ENCODE measurements around the gene ZBTB49.

DNA sequence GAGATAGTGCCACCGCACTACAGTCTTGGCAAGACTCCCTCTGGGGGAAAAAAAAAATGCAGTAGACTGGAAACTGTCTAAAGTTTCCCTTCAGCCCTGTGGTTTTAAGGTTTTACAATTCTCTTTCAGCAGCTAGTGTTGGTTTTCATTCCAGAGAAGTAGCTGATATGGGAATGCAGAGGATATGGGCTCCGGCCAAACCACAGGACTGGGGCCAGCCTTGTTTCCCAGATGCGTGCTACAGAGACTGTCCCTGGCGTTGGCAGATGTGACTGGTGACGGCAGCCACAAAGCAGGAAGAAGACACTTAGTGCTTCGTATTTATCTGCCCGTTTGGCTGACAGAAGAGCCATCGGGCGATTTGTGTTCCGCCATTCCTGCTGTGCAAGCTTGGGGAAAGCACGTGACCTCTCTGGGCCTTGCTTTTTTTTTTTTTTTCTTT, 43.2 kb downstream of the ZBTB49 start:
- TF ChIP-seq, protein P1, sequence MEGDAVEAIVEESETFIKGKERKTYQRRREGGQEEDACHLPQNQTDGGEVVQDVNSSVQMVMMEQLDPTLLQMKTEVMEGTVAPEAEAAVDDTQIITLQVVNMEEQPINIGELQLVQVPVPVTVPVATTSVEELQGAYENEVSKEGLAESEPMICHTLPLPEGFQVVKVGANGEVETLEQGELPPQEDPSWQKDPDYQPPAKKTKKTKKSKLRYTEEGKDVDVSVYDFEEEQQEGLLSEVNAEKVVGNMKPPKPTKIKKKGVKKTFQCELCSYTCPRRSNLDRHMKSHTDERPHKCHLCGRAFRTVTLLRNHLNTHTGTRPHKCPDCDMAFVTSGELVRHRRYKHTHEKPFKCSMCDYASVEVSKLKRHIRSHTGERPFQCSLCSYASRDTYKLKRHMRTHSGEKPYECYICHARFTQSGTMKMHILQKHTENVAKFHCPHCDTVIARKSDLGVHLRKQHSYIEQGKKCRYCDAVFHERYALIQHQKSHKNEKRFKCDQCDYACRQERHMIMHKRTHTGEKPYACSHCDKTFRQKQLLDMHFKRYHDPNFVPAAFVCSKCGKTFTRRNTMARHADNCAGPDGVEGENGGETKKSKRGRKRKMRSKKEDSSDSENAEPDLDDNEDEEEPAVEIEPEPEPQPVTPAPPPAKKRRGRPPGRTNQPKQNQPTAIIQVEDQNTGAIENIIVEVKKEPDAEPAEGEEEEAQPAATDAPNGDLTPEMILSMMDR (tag by site-specific recombination; IDR thresholded peaks at IDR 0.05): no peak
- no peak for TF ChIP-seq ZNF561 (tag by site-specific recombination; IDR thresholded peaks at IDR 0.05; ENCODE audit: borderline replicate concordance)
- TF ChIP-seq, protein P2, sequence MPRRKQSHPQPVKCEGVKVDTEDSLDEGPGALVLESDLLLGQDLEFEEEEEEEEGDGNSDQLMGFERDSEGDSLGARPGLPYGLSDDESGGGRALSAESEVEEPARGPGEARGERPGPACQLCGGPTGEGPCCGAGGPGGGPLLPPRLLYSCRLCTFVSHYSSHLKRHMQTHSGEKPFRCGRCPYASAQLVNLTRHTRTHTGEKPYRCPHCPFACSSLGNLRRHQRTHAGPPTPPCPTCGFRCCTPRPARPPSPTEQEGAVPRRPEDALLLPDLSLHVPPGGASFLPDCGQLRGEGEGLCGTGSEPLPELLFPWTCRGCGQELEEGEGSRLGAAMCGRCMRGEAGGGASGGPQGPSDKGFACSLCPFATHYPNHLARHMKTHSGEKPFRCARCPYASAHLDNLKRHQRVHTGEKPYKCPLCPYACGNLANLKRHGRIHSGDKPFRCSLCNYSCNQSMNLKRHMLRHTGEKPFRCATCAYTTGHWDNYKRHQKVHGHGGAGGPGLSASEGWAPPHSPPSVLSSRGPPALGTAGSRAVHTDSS (tag by site-specific recombination; IDR thresholded peaks at IDR 0.05): no peak
- no peak for TF ChIP-seq ZNF473 (tag by site-specific recombination; IDR thresholded peaks at IDR 0.05)
- no peak for TF ChIP-seq GLI4 (tag by site-specific recombination; IDR thresholded peaks at IDR 0.05)
- TF ChIP-seq ZNF785 (tag by site-specific recombination; IDR thresholded peaks at IDR 0.05): no peak
- TF ChIP-seq MZF1 (tag by site-specific recombination; IDR thresholded peaks at IDR 0.05; ENCODE audit: borderline replicate concordance): no peak
- no peak for TF ChIP-seq ZNF529 (tag by site-specific recombination; IDR thresholded peaks at IDR 0.05; ENCODE audit: insufficient replicate concordance)
- TF ChIP-seq, protein P3, sequence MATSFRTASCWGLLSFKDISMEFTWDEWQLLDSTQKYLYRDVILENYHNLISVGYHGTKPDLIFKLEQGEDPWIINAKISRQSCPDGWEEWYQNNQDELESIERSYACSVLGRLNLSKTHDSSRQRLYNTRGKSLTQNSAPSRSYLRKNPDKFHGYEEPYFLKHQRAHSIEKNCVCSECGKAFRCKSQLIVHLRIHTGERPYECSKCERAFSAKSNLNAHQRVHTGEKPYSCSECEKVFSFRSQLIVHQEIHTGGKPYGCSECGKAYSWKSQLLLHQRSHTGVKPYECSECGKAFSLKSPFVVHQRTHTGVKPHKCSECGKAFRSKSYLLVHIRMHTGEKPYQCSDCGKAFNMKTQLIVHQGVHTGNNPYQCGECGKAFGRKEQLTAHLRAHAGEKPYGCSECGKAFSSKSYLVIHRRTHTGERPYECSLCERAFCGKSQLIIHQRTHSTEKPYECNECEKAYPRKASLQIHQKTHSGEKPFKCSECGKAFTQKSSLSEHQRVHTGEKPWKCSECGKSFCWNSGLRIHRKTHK (tag by site-specific recombination; IDR thresholded peaks at IDR 0.05): no peak
